ENCODE measurements around the gene UNC45A.
"Not testable (repeated sequence)": the region's sequence is repeated elsewhere in the genome, so short reads cannot be mapped to it uniquely, and the experiment has no call there.

The UNC45A gene

DNA sequence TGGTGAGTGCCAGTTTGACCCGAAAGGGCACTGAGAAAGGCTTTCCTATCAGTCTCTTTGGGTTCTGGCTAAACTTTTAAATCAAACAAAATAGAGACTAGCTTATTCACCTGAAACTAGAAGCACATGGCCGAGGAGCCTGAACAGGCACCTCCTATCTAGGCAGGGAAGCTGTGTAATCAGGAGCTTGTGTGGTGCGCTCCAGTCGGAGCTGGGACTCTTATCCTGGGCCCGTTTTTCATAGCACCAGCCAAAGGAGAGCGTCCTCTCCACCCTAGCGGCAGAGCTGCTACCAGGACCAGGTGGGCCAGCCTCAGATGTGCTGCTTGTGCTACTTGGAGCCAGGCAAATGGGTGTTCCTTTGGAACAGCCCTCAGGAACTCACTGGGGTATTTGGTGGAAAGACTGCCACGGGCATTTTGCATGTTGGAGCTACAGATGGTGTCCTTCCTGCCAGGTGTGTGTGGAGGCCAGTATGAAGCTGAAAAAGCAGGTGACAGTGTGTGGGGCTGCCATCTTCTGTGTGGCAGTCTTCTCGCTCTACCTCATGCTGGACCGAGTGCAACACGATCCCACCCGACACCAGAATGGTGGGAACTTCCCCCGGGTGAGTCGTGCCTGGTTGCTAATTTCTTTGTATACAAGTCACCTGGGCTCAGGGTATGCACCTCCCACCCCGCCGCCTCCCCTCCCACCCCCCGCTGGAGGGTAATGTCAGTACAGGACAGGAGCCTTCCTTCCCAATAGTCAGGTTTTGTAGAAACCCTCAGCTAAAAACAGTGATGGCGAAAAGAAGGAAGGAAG, 31.1 kb upstream of the UNC45A start:
- DNase-seq: no peak

DNA sequence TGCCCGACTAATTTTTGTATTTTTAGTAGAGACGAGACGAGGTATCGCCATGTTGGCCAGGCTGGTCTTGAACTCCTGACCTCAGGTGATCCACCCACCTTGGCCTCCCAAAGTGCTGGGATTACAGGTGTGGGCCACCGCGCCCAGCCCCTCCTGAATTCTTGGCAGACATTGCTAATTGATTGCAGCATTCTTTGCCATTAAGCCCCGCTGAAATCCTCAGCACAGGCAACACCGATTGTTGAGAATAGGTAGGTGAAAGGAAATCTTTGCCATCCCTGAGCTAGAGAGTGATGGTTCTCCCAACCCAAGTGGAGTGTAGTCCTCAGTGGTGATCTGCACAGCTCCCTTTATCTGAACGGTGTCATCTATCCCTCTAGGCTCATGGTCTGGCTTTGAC, 30.3 kb upstream of the UNC45A start:
- no peak for DNase-seq

DNA sequence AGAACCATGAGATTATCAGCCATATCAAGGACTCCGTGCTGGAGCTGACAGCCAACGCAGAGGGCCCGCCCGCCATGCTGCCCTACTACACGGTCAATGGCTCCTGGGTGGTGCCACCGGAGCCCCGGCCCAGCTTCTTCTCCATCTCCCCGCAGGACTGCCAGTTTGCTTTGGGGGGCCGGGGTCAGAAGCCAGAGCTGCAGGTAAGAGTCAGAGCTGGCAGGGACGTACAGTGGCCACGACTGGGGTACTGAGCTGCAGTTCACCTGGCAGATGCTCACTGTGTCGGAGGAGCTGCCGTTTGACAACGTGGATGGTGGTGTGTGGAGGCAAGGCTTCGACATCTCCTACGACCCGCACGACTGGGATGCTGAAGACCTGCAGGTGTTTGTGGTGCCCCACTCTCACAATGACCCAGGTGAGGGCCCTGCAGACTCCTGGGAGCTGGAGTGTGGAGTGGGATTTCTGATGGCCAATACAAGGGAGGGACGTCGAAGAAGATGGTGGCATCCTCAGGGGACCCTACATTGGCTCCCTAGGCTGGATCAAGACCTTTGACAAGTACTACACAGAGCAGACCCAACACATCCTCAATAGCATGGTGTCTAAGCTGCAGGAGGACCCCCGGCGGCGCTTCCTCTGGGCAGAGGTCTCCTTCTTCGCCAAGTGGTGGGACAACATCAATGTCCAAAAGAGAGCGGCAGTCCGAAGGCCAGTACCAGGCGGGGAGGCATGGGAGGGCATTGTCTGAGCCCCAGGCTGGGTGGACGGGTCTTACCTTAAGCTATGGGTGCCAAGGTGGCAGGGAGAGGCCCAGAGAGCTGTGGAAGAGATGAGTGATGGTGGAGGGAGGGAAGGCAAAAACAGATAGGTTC, 29.5 kb upstream of the UNC45A start:
- no peak for DNase-seq

DNA sequence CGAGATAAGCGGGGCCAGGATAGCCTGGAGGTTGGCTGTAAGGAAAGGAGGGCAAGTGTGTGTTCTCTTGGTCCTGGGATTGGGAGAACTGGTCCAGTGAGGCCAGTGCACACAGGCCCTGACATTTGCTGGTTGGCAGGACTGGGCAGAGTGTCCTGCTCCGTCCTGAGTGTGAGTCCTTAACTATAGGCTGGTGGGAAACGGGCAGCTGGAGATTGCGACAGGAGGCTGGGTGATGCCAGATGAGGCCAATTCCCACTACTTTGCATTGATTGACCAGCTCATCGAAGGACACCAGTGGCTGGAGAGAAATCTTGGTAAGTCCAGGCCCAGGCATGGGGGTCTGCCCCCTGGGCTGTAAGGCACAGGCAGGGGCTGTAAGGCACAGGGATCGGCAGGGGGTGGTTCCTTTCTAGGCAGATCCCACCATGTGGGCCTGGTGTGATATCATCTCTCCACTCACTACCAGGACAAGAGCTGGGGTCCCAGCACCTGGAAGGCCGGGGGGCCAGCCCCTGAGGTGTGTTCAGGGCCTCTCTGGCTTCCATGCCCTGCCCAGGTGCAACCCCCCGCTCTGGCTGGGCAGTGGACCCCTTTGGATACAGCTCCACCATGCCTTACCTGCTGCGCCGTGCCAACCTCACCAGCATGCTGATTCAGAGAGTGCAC, 28.8 kb upstream of the UNC45A start:
- no peak for DNase-seq

DNA sequence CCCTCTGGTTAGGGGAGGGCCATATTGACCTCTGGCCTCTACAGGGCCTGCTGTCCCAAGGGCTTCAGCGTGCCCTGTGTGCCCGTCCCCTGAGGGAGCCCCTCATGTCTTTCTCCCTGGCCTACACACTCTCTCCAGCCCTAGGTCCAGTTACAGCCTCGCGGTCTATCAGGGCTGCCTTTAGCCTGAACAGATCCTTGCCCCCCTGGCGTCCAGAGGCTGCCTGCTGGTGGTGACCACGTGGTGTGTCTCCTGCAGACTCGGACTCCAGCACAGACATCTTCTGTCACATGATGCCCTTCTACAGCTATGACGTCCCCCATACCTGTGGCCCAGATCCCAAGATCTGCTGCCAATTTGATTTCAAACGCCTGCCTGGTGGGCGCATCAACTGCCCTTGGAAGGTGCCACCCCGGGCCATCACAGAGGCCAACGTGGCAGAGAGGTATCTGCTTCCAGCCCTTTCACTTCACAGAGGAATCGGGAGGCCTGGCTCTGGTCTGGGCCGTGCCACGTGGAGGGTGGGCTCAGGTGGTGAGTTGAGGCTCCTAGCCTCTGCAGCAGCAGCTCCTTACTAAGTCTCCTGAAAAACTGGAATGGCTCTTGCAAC, 27.9 kb upstream of the UNC45A start:
- DNase-seq: no peak

DNA sequence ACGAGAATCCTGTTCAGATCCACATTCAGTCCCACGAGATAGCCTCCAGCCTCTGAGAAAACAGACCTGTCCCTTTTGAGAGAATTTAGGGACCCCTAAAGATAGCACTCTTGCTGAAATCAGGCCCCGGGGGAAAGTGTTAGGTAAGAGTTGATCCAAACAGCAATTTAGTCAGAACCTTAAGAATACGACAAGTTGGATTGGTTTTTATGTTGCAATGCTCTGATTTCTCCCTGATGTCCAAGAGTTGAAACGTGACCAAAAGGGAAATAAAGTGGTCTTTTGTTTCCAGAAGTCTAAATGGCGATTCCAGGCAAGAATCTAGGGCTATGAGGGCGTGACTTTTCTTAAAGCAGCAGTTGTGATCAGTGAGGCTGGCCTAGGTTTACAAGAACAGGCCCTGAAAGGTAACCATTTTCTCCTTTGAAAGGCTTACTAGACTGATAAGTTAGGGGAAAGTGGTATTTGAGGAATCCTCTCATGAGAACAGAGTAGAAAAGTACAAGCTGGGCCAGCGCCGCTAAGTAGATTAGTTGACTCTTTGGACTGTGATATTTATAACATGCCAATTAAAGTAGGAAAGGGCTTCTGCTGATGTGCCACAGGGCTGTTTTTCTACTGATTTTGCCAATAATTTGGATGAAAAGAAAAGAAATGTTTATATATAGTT, 27.1 kb upstream of the UNC45A start:
- no peak for DNase-seq

DNA sequence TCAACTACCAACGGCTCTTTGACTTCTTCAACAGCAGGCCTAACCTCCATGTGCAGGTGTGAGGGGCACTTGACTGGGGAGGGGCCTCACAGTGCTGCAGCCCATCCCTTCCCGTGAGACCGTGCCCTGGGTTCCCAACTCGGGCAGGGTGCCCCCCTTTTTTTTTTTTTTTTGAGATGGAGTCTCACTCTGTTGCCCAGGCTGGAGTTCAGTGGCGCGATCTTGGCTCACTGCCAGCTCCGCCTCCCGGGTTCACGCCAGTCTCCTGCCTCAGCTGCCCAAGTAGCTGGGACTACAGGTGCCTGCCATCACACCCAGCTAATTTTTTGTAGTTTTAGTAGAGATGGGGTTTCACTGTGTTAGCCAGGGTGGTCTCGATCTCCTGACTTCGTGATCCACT, 25.6 kb upstream of the UNC45A start:
- not testable (repeated sequence) for DNase-seq

DNA sequence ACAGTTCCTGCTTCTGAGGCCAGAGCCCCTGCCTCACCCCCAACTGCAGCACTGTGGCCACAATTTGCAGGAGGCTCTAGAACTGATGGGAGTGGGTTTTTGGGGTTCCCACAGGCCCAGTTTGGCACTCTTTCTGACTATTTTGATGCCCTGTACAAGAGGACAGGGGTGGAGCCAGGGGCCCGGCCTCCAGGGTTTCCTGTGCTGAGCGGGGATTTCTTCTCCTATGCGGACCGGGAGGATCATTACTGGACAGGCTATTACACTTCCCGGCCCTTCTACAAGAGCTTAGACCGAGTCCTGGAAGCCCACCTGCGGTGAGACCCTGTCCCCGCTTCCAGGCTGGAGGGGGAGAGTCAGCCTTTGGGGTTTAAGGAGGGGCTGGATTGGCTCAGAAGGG, 25.1 kb upstream of the UNC45A start:
- DNase-seq: no peak

DNA sequence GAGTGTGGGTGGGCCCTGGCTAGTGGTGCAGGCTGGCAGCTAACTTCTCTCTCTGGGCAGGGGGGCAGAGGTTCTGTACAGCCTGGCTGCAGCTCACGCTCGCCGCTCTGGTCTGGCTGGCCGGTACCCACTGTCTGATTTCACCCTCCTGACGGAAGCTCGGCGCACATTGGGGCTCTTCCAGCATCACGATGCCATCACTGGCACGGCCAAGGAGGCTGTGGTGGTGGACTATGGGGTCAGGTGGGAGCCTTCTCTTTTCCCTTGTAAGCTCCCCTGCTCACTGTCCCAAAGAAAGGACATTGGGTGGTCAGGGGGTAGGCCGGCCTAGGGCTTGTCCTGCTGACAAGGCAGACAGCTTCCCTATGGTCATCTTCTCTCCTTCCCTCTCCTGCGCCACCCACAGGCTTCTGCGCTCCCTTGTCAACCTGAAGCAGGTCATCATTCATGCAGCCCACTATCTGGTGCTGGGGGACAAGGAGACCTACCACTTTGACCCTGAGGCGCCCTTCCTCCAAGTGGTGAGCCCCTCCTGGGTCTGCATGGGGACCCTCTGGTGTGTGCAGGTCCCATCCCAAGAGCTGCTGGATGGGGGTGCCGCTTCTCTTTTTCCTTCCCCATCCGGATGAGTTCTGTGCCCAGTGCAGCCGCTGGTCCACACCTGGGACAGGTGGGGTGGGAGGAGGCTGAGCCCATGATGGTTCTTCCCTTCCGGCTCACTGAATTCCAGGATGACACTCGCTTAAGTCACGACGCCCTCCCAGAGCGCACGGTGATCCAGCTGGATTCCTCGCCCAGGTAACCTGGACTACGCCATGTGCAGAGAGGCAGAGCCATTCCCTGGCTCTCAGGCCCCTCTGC, 24.4 kb upstream of the UNC45A start:
- DNase-seq: no peak

DNA sequence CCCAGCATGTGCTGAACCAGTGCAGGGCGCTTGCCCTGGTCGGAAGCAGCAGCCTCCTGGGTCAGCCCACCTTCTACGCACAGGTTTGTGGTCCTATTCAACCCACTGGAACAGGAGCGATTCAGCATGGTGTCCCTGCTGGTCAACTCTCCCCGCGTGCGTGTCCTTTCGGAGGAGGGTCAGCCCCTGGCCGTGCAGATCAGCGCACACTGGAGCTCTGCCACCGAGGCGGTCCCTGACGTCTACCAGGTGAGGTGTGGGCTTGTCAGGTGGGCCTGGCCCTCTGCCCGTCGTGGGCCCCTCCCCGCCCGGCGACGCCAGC, 23.8 kb upstream of the UNC45A start:
- no peak for DNase-seq

DNA sequence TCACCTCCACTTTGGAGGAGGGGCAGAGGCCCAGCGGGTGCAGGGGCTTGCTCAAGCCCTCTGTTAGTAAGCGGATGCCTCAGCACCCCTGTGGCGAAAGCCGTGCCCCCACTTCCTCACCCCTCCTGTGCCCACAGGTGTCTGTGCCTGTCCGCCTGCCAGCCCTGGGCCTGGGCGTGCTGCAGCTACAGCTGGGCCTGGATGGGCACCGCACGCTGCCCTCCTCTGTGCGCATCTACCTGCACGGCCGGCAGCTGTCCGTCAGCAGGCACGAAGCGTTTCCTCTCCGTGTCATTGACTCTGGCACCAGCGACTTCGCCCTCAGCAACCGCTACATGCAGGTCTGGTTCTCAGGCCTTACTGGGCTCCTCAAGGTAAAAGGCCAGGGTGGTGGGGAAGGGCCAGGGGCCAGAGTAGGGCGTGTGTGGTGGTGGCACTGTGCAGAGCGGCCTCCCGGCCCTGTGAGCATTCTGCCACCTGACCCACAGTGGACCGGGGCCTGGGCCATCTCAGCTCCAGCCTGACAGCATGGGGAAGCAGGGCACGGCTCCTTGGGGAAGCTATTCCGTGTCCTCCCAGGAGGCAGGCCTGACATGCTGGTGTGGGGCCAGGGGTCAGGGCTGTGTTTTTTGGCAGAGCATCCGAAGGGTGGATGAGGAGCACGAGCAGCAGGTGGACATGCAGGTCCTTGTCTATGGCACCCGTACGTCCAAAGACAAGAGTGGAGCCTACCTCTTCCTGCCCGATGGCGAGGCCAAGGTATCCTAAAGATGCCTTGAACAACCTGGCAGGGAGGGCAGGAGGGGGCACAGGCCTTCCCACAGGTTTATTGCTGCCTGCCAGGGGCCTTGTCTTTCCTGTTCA, 22.9 kb upstream of the UNC45A start:
- DNase-seq: no peak

DNA sequence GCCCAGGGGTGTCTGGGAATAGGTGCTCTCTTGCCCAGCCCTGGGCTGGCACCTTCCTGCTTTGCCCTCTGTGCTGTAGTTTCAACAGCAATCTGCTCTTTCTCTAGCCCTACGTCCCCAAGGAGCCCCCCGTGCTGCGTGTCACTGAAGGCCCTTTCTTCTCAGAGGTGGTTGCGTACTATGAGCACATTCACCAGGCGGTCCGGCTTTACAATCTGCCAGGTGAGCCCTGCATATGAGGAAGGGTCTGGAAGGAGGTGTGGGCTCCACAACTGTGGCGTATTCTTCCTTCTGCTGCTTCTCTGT, 22.4 kb upstream of the UNC45A start:
- no peak for DNase-seq

DNA sequence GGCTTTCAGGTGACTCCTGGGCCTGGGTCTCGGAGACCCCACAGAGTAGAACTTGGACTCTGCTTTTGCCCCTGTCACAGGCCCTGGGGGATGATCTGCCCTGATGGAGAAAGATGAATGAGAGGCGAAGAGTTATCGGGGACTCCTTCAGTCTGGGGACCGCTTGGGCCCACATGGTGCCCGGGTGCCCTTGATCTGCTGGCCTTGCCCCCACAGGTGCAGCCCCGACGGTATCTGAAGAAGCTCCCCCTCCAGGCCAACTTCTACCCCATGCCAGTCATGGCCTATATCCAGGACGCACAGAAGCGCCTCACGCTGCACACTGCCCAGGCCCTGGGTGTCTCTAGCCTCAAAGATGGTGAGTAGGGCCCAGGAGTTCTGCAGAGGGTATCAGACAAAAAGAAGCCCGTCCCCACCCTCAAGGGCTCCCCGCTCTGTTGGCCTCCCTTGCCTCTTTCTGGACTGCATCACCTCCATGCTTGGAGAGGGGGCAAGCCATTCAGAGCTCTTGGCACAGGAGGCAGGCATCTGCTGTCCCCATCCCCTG, 21.6 kb upstream of the UNC45A start:
- no peak for DNase-seq

DNA sequence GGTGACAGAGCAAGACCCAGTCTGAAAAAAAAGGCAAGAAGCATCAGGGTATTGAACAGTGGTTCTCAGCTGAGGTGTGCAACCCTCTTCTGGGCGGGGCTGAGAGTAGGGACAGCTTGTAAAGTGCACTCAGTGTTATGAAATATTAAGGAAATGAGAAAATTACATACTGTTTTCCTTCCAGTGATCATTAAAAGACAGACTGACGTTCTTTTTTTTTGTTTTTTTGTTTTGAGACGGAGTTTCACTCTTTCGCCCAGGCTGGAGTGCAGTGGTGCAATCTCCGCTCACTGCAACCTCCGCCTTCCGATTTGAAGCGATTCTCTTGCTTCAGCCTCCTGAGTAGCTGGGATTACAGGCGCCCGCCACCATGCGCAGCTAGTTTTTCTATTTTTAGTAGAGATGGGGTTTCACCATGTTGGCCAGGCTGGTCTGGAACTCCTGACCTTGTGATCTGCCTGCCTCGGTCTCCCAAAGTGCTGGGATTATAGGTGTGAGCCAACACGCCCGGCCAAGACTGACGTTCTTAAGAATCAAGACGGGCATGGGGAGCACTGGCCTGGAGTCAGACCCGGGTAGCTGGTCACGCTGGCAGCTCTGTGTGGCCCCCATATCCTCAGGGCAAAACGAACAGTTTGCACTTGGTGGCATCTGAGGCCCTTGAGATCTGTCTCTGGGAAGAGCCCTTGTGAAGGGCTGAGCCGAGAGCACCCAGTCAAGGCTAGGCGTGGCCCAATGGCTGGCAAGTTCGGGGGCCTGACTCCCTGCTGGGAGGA, 20.6 kb upstream of the UNC45A start:
- no peak for DNase-seq

DNA sequence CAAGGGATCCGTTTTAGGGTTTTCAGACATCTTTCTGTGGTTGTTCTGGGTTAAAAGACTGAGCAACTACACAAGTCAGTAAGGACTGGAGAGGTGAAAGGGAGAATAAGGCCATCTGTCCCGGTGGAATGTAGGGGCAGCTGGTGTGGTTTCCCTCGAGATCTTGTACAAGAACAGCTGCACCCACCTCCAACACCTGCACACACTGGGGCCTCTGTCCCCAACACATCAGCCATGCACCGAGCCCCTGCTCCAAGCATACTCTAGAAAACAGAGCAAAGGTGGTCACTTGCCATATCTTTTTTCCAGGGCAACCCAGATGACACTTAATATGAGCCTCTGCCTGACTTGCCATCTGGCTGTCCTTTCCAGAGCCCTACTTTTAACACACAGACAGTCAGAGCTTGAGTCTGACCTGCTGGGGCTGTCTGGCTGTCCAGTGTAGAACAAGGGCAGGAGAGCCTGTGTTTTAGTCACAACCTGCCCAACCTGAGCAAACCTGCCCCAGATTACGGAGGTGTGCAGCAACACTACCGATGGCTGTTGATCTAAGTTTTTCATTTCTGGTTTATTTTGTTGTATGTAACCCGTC, 19.8 kb upstream of the UNC45A start:
- no peak for DNase-seq

DNA sequence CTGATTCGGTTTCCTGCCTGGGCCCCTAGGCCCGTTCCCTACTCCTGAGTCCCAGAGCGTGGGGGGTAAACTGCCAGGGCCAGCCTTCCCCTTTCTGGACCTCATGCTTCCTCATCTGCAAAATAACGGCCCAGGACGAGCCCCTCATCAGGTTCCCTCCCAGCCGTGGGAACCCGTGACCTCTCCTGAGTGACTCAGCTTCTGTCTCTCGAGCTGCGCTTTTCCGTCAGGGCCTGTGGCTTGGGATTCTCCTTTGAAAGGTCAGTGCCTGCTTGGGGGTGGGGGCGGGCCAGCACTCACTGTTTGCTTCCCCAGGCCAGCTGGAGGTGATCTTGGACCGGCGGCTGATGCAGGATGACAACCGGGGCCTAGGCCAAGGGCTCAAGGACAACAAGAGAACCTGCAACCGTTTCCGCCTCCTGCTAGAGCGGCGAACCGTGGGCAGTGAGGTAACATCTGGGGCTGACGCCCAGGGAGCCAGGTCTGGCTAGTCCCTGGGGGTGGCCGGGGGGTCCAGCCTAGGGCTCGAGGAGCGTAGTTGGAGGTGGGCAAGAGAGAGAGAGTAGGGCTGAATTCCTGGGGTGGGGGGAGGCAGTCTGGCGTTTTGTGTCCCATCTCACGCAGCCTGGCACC, 19.2 kb upstream of the UNC45A start:
- no peak for DNase-seq

DNA sequence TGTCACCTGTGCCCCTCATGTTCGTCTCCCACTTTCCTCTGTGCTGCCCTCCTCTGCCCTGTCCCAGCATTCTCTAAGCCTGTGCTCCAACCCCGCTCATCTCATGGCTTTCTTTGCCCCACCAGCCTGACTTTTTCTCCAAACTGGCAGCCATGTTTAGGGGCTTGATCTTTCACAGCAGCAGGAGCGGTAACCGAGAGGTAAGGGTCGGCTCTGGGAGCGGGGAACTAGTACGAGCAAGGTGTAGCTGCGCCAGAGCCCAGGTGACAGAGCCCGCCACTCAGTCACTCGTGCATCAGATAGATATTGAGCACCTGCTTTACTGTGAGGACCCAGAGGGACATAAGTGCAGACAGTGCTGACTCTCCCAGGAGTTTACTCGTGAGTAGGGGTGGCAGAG, 18.6 kb upstream of the UNC45A start:
- no peak for DNase-seq

DNA sequence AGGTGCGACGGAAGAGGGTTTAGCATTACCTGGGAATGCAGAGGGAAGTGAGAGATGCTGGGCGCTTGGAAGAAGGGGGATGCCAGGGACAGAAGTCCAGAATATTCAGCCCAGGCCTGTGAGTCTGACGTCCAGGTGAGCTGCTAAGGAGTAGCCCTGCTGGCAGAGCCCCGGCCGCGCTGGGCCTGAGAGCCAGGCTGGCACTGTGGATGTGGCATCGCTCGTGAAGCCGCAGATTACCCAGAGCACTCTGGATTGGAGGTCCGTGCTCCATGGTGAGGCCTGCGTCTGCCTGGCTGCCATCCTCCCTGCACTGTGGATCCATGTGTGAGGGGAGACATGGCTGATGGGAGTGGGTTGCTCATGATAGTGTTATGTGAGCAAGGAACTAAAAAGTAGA, 17.5 kb upstream of the UNC45A start:
- DNase-seq: no peak

Data from NCI-H2107 (cell line).